IPS-NIHi7 (cell line): Measurements from ENCODE around the gene PIK3R3.

Experiments used
- DNase-seq: peaks from one replicate; pipeline ENCODE4 v3.0.0; 2012; ENCODE audit warnings: mixed read lengths; ENCODE audit errors: extremely low spot score

The PIK3R3 gene

DNA sequence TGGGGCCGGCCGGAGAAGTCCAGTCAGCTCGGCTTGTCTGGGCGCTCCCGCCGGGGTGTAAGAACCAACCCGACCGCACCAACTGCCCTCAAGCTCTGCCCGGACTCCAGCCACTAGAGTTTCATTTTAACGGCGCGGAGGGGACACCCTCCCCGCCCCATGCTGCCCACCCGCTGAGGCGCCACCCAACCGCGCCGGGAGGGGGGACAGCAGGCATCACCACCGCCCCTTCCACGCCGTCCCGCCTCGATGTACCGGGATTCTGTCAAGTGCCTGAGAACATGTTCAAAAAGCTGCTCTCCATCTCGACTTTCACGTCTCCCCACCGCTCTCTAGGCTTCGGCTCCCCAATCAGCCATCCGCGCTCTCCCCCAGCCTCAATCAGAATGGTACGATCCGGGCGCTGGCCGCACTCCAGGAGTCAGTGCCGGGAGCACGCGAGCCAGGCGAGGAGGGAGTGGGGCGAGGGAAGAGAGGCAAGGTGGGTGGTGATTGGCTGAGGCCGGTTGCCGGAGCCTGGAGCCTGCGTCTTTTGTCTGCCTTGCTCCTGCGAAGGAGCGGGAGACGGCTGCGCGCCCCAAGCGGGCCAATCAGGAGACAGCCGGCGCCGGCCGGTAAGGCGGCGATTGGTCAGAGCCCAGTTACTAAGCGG, at the start of gene PIK3R3:
PIK3R3 (minus strand) TSS at position 101 of the 652 bp plus-strand sequence. CDS start 677 bp downstream, outside the sequence.
- peak; percentile 100 for DNase-seq

DNA sequence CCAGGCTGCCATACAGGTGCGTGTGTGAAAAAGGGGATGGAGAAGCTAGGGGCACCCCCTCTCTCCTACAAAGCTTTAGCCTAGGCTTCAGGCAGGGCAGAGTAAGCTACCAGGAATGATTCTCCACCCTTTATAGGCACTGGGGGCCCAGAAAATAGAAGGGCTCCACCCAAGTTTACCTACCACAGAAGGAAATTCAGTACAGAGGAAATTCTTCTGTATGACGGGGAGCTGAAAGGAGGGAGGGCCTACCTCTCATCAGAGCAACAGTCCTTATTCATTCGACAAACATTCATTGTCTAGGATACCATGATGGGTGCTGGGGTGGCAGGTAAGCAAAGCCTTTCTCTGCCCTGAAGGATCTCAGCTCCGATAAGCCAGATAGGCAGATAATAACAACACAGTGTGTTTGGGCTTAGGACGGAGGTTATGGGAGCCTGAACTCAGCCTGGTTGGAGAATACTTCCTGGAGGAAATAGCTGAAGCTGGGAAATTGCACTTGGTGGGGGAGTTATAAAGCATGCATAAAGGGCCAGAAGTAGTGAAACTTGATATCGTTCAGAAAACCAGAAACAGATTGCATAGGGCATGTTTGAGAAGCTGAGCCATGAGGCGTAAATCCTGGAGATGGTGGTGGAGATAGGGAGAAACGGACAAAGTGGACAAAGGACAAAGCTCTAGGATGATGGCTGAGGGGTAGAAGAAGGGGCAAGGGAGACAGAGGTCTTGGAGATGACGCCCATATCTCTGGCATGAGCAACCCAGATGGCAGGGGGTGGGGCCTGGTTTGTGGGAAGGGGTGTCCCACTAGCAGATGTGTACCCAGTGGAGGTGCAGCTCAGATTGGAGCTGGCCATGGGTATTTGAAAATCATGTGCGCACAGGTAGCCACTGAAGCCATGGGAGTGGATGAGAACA, 49.2 kb upstream of the PIK3R3 start:
- DNase-seq = no peak

DNA sequence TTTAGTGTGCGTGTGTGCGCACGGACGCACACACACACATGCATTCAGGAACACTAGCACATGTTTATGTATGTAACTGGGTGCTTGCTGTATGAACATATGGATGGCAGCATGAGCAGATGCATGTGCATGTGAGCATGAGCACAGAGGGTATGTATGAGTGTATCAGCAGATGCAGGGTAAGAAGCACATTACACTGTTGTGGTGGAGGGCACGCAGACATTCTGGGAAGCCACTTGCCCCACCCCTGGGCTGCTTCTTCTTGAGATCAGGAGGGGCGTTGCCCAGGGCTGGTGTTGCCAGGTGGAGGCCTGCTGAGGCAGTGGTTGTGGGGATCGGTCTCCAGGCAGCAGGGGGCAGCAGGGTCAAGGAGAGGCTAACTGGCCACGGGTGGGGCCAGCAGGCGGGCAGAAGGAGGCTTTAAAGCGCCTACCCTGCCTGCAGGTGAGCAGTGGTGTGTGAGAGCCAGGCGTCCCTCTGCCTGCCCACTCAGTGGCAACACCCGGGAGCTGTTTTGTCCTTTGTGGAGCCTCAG, 47.7 kb upstream of the PIK3R3 start:
- DNase-seq = peak; percentile 75

DNA sequence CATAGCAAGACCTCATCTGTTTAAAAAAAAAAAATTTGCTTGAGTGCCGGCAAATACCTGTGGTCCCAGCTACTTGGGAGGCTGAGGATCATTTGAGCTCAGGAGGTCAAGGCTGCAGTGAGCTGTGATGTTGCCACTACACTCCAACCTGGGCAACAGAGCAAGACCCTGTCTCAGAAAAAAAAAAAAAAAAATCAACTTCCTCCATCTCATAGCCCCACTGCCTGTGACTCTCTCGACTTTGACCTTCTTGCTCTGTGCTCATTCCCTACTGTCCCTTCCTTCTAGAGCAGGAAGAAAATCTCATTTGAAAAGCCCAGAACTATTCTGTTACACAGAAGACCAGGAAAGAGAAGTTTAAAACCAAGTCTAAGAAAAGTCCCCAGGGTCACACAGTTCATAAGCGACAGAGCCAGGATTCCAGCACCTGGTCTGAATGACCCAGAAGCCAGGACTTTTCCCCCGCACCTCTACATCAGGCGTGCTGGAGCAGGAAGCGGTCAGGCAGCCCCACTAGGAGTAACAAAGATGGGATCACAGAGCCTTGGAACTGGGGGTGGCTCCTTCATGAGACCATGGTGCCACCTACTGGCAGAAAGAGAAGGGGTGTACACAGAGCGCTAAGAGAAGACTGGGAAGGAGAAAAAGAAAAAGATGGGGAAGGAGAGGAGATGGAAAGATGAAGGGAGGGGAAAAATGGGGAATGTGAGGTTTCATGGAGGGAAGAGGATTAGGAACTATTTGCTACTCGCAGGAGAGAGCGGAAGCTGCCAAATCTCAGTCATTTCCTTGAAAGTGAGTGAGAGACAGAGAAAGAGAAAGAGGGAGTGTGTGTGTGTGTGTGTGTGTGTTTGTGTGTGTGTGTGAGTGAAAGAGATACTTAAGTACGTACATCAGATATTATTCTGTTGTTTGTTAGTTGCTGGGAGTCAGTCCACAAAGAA, 47.0 kb upstream of the PIK3R3 start:
- DNase-seq = peak; percentile 94

DNA sequence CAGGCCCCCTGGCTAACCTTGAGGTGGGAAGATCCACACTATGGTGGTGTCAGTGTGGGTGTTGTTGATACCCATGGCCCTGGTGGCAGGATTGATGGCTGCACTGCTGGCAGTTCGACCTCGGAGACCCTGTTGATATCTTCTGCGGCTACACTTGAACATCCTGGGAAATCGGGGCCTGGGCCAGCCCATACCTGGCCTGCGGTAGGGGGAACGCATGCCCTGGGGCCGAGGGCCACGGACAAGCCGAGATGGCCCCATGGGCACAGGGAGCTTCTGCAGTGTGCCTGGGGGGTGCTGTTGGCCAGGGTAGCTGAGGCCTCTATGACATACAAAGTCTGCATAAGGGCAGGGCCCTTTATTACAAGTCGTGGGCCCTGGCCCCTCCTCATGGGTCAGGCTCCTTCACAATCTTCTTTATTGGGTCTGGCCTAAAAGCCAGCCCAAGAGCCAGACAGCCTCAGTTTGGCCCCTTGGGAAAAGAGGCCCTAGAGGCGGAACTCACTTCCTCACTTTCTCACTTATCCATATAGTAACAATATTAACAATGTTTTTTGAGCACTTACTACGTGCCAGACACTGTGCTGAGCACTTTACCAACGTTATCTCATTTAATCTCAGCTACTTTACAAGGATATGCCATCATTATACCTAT, 43.9 kb upstream of the PIK3R3 start, which contains the start of gene P3R3URF:
P3R3URF (minus strand) TSS at position 278 of the 655 bp plus-strand sequence; CDS start at position 261, 17 bp downstream.
- no peak for DNase-seq

DNA sequence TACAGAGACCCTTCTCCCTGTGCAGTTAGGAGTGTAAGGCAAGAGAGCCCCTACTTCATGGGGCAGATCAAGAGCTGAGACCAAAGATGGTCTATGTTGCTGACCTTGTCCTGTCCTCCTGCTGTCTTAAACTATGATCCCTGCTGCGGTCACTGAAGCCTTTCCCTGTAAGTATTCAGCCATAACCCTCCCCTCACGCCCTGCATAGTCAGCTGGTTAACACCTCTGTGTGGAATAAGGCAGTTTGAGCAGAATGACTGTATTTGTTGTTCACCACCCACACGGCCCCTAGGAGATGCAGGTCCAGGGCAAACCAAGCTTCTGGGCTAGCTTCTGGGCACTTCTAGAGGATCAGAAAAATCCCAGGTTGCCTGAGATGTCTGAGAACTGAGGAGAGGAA, 42.8 kb upstream of the PIK3R3 start:
- no peak for DNase-seq

DNA sequence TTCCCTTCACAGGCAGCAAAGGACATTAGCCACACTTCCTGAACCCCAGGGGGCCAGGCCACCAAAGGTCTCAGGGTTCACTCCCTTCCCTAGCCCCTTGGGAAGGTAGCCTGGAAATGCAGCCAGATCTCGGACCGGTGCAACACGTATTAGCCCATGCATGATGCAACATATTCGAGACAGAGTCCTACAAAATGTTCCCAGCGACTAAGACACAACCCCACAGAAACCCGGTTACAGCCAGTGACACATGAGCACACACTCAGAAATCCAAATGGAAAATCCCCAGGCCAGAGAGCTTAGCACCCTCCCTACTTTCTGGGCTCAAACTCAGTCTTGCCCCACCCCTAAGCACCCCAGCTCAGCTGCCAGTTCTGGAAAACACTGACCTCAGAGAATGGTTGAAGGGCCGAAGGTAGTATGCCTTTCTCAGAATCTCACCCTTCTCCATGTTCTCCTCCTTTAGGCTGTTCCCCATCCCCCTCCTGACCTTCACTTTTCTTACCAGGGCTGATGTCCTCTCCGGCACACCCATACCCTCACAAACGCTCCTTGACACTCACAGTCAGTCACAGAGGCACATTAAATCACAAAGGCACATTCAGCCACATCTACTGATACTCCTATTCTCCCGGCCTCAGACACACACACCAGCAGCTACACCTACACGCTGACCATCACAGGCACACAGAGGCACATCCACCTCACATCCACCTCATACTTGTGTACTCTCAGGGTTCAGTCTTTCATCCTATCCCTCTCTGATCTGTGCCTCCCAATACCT, 42.2 kb upstream of the PIK3R3 start, which contains the start of gene TSPAN1:
TSPAN1 (plus strand) TSS at position 640 of the 784 bp plus-strand sequence. CDS start 6,021 bp downstream, outside the sequence.
- DNase-seq = no peak

DNA sequence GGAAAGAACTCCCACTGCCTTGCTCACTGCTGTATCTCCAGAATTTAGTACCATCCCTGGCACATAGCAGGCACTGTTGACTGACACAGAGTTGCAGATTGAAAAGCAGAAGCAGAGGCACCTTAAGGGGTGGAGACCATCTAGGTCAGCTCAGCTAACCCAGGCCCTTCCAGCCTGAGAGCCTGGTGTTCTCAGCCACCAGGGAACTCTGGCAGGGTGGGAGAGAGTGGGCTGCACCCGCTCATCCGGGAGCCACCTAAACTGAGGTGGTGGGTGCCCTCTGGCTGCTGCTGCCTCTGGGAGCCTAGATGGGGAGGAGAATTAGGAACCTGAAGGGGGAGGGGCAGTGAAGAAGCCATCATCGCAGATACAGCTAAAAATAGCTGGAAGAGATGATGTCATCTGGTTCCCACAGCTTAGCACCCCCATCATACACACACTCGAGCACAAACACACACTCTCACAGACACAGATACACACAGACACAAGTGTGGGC, 41.0 kb upstream of the PIK3R3 start:
- DNase-seq = no peak

DNA sequence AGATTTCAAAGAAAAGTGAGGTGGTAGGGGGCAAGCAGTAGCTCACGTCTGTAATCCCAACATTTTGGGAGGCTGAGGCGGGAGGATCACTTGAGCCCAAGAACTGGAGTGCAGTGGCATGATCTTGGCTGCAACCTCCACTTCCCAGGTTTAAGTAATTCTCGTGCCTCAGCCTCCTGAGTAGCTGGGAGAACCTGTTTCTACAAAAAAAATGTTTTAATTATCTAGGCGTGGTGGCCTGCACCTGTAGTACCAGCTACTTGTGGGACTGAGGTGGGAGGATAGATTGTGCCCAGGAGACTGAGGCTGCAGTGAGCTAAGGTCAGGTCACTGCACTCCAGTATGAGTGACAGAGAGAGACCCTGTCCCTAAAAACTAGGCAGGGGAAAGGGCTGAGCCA, 39.9 kb upstream of the PIK3R3 start:
- DNase-seq = no peak

DNA sequence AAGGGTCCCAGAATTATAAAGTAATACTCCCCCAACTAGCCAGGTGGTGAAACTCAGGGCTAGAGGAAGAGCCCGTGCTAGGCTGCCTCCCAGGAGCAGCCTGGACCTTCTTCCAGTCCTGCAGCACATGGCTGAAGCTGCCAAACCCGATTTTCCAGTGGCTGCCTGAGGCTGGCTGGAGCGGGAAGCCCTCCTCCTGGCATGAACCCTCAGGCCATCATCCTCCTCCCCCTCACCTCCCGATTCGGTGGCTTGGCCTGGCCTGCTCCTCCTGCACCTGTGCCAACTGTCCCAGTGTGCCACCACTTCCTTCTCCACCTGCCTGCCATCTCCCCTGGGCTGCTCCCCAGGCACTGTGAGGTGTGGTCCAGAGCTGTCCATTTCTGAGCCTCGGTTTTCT, 39.4 kb upstream of the PIK3R3 start:
- peak; percentile 60 for DNase-seq

DNA sequence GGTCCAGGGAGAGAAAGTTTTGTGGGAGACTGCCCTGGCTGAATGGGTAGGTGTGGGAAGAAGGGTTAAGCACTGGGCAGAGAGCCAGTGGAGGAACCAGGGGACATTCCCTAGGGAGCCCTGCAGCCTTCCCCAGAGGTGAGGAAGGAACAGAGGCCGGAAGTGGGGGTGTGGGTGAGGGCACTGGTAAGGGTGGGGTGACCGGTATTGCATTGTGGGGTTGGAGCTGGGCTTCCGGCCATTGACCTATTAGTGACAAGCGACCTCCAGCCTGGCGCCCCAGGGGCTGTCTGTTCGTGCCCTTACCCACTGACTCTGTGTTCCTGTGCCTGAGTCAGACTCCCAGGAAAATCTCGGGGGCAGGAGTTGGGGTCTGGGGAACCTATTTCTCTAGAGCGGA, 38.9 kb upstream of the PIK3R3 start:
- no peak for DNase-seq

DNA sequence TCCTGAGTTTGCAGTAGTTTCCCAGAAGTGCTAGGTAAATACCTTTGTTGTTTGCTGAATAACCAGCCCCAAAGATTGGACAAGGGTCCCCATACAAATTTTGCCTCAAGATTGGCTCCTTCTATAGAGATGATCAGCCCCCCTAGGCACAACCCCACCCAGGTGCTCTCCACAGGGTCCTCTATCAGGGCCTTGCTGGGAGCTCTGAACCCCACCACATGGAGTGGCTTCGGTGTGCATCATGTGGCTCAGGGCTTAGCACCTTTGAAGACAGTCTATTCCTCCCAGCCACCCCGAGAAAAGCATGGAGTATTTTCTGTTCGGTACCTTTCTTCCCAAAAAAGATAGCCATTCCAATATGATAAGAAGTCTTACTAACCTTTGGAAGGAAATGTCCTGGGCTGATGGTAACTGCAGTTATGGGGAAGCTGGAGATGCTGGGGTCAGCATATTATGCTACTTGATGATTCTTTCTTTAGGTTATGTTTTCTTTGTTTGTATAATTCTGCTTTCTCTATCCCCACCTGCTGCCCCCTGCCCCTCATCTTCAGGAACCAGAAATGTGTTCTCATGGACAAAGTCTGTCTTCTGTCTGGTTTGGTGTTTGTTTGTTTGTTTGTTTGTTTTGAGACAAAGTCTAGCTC, 37.5 kb upstream of the PIK3R3 start:
- no peak for DNase-seq

DNA sequence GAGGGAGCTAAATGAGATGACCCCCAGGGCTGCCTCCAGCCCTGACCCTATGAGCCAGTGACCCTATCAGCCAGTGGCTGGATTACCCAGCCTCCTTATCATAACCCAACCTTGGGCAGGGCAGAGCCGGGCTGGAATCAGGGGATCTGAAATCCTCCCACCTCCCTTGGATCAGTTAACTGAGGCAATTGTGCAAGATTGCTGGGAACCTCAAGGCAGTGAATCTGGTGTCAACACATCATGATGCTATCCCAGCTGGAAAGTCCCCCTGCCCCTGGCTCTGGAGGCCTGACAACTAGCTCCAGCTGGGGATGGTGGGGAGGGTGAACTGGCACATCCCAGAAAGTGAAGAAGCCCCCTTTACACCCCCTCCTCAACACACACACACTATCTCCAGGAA, 36.0 kb upstream of the PIK3R3 start:
- DNase-seq = no peak

DNA sequence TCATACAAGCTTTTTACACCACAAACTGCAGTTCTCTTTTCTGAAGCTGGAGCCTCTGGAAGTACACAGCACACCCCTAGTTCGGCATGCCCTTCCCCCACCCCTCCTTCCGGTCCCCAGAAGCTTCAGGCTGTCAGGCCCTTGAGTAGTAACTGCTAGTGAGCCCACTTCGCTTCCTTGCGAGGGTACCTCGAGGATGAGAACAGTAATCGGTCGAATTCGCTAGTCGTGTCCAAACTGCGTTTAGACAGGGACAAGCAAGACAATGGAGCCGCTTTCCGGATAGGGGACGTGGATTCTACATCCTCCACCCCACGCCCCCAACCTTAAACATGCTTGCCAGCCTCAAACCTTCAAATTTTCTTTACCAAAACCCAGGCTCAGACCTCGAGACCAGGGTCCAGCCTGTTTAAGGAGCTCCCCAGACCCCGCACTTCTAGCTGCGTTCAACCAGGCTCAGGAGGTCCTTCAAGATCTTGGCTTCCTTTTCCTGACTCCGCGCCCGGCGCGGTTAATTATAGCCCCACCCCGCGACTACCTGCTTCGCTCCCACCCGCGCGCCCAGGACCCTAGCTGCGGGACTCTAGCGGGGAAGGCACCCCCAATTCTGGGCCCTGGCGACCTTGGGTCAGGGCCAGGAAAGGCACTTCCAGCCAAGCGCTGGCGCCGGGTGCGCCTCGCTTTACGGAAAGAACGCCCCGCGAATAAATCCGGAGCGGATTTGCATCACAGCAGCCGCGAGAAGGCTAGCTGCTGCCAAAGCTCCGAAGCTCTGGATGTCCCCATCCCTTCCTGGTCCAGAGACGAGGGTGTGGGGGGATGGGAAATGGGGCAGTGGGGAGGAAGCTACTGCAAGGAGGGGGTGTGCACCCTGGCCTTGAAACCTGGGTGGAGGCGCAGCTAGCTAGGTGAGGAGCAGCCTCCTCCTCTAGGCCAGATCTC, 34.4 kb upstream of the PIK3R3 start:
- DNase-seq = peak; percentile 34

DNA sequence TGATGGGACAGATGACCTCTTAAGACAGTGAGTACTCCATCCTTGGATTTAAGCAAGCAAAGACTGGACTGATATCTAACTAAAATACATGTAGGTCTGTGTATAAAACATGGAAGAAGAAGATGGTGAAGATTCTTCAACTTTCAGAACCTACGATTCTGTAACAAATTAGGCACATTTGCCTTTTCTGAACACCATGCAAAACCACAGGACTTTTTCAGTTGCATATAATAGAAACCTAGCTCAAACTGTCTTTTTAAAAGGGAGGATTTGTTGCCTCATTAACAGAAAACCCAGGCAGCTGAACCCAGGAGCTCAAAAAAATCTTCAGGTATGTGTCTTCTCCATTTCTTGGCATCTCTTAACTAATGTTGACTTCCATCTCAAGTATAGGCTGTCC, 27.8 kb upstream of the PIK3R3 start:
- no peak for DNase-seq

DNA sequence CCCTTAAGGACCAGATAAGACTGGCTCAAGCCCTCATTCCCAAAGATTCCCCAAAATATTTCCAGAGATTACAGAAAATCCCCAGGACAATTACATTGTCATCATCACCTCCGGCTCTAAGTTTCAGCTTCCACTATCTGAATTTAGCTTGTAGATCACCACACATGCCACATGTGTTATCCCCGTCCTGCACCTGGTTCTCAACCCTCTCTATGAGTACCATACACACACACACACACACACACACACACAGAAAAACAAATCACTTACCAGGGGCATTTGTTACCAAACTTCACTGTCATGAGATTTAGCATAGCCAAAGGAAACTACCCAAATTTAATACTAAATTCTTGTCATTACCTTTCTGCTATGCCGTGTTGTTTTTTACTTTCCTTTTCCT, 27.1 kb upstream of the PIK3R3 start:
- DNase-seq = no peak

DNA sequence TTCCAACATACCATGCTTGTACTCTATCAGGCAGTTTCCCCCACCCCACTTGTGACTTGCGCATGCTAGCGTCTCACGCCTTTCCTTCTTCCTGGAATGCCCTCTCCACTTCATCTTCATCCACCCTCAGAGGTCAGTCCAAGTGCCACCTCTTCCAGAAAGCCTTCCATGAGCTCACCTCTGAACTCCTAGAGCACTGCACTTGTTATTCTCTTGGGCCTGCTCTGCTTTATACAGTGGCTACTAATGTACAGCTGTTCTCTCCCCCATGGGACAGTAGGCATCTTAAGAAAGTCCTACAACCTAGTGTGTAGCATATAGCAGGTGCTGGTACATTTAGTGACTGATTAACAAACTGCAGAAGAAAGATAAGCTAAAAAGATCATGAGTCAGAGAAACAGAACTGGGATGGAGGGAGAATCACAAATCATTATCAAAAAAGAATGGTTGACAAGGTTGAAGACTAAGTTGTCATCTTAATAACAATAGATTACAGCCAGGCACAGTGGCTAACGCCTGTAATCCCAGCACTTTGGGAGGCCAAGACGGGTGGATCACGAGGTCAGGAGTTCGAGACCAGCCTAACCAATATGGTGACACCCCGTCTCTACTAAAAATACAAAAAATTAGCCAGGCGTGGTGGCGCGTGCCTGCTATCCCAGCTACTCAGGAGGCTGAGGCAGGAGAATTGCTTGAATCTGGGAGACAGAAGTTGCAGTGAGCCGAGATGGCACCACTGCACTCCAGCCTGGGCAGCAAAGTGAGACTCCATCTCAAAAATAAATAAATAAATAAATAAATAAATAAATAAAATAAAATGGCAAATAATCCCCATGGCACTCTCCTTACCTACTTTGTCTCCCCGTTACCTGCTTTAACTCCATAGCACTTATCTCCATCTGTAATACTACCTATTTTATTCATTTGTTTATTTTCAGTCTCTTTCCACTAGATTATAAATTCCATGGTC, 26.2 kb upstream of the PIK3R3 start:
- DNase-seq = no peak
